ENCODE measurements around the gene FAM170A. TPM values are rescaled to one million over a fixed set of nuclear protein-coding genes. Genes with fewer than 3 reads are reported as not detected.

The FAM170A gene
- not detected for total RNA-seq
- long read RNA-seq, donor 1: 0 reads
- long read RNA-seq, donor 2: 0 reads

GRCh38 chr5:119629339-119629738 lies at the start of gene FAM170A:
TSS of gene FAM170A (plus strand) at chr5:119629558. CDS start at chr5:119629769, 211 bp downstream.
- DNase-seq (no peak), ATAC-seq (no peak)
- Histone ChIP-seq H3K9me3 (no peaks in the 10 kb centered on the region), H3K4me1 (ENCODE audit: low read depth) (no peaks in the 10 kb centered on the region), H3K4me3 (no peak within 1 kb of the TSS), H3K36me3 (ENCODE audit: low read depth) (no peaks in the 10 kb centered on the region)
- no peak for TF ChIP-seq CTCF (IDR thresholded peaks at IDR 0.05)
- intact Hi-C loops (cut with DNase I, micrococcal nuclease): no loop called here

GRCh38 chr5:119582987-119583386 lies 46.4 kb upstream of the FAM170A start:
- Histone ChIP-seq H3K36me3 (ENCODE audit: low read depth) (no peaks in the 10 kb centered on the region), H3K4me1 (ENCODE audit: low read depth) (no peaks in the 10 kb centered on the region), H3K9me3 (no peaks in the 10 kb centered on the region), H3K4me3 (no peak overlapping the region)
- no peak for DNase-seq
- TF ChIP-seq CTCF (IDR thresholded peaks at IDR 0.05): no peak
- intact Hi-C loops (cut with DNase I, micrococcal nuclease): no loop called here
- ATAC-seq: no peak

- Histone ChIP-seq H3K4me3 (no peak overlapping the region), H3K9me3 (no peaks in the 10 kb centered on the region), H3K36me3 (ENCODE audit: low read depth) (no peaks in the 10 kb centered on the region), H3K4me1 (ENCODE audit: low read depth) (no peaks in the 10 kb centered on the region)
- DNase-seq (no peak), ATAC-seq (no peak)
- intact Hi-C loops (cut with DNase I, micrococcal nuclease): no loop called here
- no peak for TF ChIP-seq CTCF (IDR thresholded peaks at IDR 0.05)
Measured at GRCh38 chr5:119583684-119584083, 45.7 kb upstream of the FAM170A start.

GRCh38 chr5:119596046-119596445 lies 33.3 kb upstream of the FAM170A start:
- TF ChIP-seq CTCF (IDR thresholded peaks at IDR 0.05): no peak
- Histone ChIP-seq H3K36me3 (ENCODE audit: low read depth) (peaks cover 3% of the 10 kb centered on the region), H3K4me1 (ENCODE audit: low read depth) (no peaks in the 10 kb centered on the region), H3K4me3 (no peak overlapping the region), H3K9me3 (no peaks in the 10 kb centered on the region)
- intact Hi-C loops (cut with DNase I, micrococcal nuclease): no loop called here
- DNase-seq (no peak), ATAC-seq (no peak)

- Histone ChIP-seq H3K9me3 (no peaks in the 10 kb centered on the region), H3K4me3 (no peak overlapping the region), H3K4me1 (ENCODE audit: low read depth) (no peaks in the 10 kb centered on the region), H3K36me3 (ENCODE audit: low read depth) (peaks cover 3% of the 10 kb centered on the region)
- ATAC-seq (no peak), DNase-seq (no peak)
- no peak for TF ChIP-seq CTCF (IDR thresholded peaks at IDR 0.05)
- intact Hi-C loops (cut with DNase I, micrococcal nuclease): no loop called here
Measured at GRCh38 chr5:119597728-119598298, 31.5 kb upstream of the FAM170A start.

GRCh38 chr5:119613937-119614336 lies 15.4 kb upstream of the FAM170A start:
- no peak for TF ChIP-seq CTCF (IDR thresholded peaks at IDR 0.05)
- no peaks in the 10 kb centered on the region for H3K9me3 ChIP-seq
- H3K4me3 ChIP-seq: no peak overlapping the region
- DNase-seq: no peak
- no peaks in the 10 kb centered on the region for H3K36me3 ChIP-seq (ENCODE audit: low read depth)
- intact Hi-C loops (cut with DNase I, micrococcal nuclease): no loop called here
- ATAC-seq: no peak
- H3K4me1 ChIP-seq (ENCODE audit: low read depth): no peaks in the 10 kb centered on the region

Measured in mucosa of descending colon (tissue), 3 donors.